PC-9 (cell line): ENCODE results near the gene KCNAB2.

Experiments used
- CTCF ChIP-seq: fragments of 200-600 bp; sonication (generic); conservative IDR thresholded peaks from 2 replicates; pipeline ENCODE4 v1.6.1; 2017; ENCODE audit warnings: mixed run types, antibody characterized with exemption, mild to moderate bottlenecking, moderate library complexity
- EZH2 ChIP-seq: fragments of 200-600 bp; sonication (generic); IDR thresholded peaks from 2 replicates; pipeline ENCODE4 v1.8.0; 2017; ENCODE audit warnings: antibody characterized with exemption, low read depth

GRCh38 chr1:6106321-6106731 lies 60.6 kb downstream of the KCNAB2 start:
- no peak for TF ChIP-seq CTCF
- TF ChIP-seq EZH2: no peak
